Regular cardiac myocyte (primary cell): ENCODE measurements around the gene C8B. TPM values are rescaled to one million over a fixed set of nuclear protein-coding genes. Genes with fewer than 3 reads are reported as not detected.

Experiments
- total RNA-seq: library from RNA; depleted of rRNA; stranded (reverse); fragments of >200 nt; gene quantifications from 2 replicates; pipeline ENCODE4 v1.2.3, GENCODE V29; 2014

The C8B gene
- not detected in 2 replicates for total RNA-seq

GRCh38 chr1:56965916-56966697, at the start of gene C8B:
Gene C8B (minus strand): TSS chr1:56966015. CDS start chr1:56965948, 67 bp downstream.

Other genes starting within 250 kb of the C8B start
- not detected in 2 replicates for gene FYB2, start 146.6 kb downstream of the C8B start, total RNA-seq
- gene C8A, start 111.2 kb downstream of the C8B start, total RNA-seq, result not detected in 2 replicates